Glomerular visceral epithelial cell (primary cell): Measurements from ENCODE around the gene ARHGEF1.

Source experiments
- DNase-seq: peaks from one replicate; pipeline ENCODE4 v3.0.0-alpha.2; 2016; ENCODE audit errors: extremely low spot score

ARHGEF1 gene

GRCh38 chr19:41883821-41884733 is 1.1 kb downstream of the ARHGEF1 start:
- DNase-seq = peak; percentile 98

- no peak for DNase-seq
These were observed 4.1 kb downstream of the ARHGEF1 start for GRCh38 chr19:41886761-41887710.

- peak; percentile 85 for DNase-seq
These were observed 4.9 kb downstream of the ARHGEF1 start for GRCh38 chr19:41887711-41888382.

- DNase-seq = no peak
These were observed 5.9 kb downstream of the ARHGEF1 start for GRCh38 chr19:41888926-41889325.

- no peak for DNase-seq
These were observed 6.9 kb downstream of the ARHGEF1 start for GRCh38 chr19:41889896-41890295.

GRCh38 chr19:41890936-41891335 is 8.0 kb downstream of the ARHGEF1 start:
- no peak for DNase-seq

- DNase-seq = no peak
These were observed 9.4 kb downstream of the ARHGEF1 start for GRCh38 chr19:41892173-41892902.

GRCh38 chr19:41893899-41894298 is 10.9 kb downstream of the ARHGEF1 start:
- no peak for DNase-seq

GRCh38 chr19:41894350-41894749 is 11.4 kb downstream of the ARHGEF1 start:
- no peak for DNase-seq

- DNase-seq = no peak
These were observed 13.0 kb downstream of the ARHGEF1 start for GRCh38 chr19:41895745-41896580.

GRCh38 chr19:41896581-41896942 is 13.6 kb downstream of the ARHGEF1 start:
- no peak for DNase-seq

- DNase-seq = no peak
These were observed 14.2 kb downstream of the ARHGEF1 start for GRCh38 chr19:41897181-41897580.

- DNase-seq = no peak
These were observed 14.8 kb downstream of the ARHGEF1 start for GRCh38 chr19:41897820-41898219.

- no peak for DNase-seq
These were observed 15.3 kb downstream of the ARHGEF1 start for GRCh38 chr19:41898235-41898634.

GRCh38 chr19:41901707-41902360 is 18.9 kb downstream of the ARHGEF1 start:
- no peak for DNase-seq

- no peak for DNase-seq
These were observed 19.6 kb downstream of the ARHGEF1 start for GRCh38 chr19:41902594-41902993.

GRCh38 chr19:41903193-41903953 is 20.4 kb downstream of the ARHGEF1 start:
- no peak for DNase-seq

- no peak for DNase-seq
These were observed 21.3 kb downstream of the ARHGEF1 start for GRCh38 chr19:41904118-41904870.
